ENCODE results near the gene CACNA1A. TPM values are rescaled to one million over a fixed set of nuclear protein-coding genes. Genes with fewer than 3 reads are reported as not detected.

The CACNA1A gene
- total and polyA plus RNA-seq, 3 experiments from 2014 or later: 0.20 to 0.42 TPM; not detected in 1

DNA sequence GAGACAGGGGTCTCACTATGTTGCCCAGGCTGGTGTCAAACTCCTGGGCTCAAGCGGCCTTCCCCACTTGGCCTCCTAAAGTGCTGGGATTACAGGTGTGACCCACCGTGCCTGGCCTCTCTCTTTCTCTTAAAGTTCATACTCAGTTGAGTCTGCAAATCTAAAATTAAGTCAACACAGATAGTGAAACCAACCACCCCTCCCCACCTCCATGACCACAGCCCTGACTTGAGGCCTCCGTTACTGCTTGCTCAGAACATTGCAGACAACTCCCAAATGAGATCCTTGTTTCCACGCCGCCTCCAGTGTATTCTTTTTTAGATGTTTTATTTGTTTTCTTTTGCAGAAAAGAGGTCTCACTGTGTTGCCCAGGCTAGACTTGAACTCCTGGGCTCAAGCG is 94.4 kb downstream of the CACNA1A start:
- Mint-ChIP-seq H3K27me3 (peaks cover 10 to 26% of the 10 kb centered on the region in 2 donors), H3K9me3 (peaks cover 0 to 7% (median 0%) of the 10 kb centered on the region in 5 donors), H3K27ac (no peak overlapping the region), H3K4me1 (no peaks in the 10 kb centered on the region), H3K36me3 (no peaks in the 10 kb centered on the region), H3K4me3 (no peak overlapping the region)
- Histone ChIP-seq H3K4me3 (ENCODE audit: low read length) (no peak overlapping the region), H3K4me1 (ENCODE audit: insufficient read depth, low read length) (no peaks in the 10 kb centered on the region), H3K27me3 (ENCODE audit: insufficient read depth, low read length, poor library complexity, severe bottlenecking) (no peaks in the 10 kb centered on the region), H3K27ac (ENCODE audit: low read depth, low read length) (no peak overlapping the region), H3K36me3 (ENCODE audit: insufficient read depth, low read length) (no peaks in the 10 kb centered on the region), H3K9me3 (ENCODE audit: low read length) (no peaks in the 10 kb centered on the region)
- POLR2A ChIA-PET: no interaction called here
- DNase-seq: no peak
- CTCF ChIA-PET: no interaction called here

DNA sequence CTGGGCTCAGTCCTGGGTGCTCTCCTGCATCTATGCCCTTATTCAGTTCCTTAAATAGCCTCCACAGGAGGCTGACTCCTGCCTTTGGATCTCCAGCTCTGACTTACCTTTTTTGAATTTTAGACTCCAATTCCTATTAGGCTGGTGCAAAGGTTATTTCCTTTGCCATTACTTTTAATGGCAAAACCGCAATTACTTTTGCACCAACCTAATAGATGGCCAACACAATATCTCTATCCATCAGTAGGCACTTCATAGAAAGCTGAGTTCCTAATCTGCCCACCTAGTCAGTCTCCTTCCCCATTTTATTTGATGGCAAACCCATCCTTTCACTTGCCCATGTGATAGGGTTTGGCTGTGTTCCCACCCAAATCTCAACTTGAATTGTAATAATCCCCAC is 95.3 kb downstream of the CACNA1A start:
- Mint-ChIP-seq H3K27me3 (peaks cover 10 to 25% of the 10 kb centered on the region in 2 donors), H3K27ac (no peak overlapping the region), H3K9me3 (peaks cover 0 to 7% (median 0%) of the 10 kb centered on the region in 5 donors), H3K36me3 (no peaks in the 10 kb centered on the region), H3K4me3 (no peak overlapping the region), H3K4me1 (no peaks in the 10 kb centered on the region)
- POLR2A ChIA-PET: no interaction called here
- H3K27ac ChIP-seq (ENCODE audit: low read depth, low read length): no peak overlapping the region
- no peaks in the 10 kb centered on the region for H3K9me3 ChIP-seq (ENCODE audit: low read length)
- CTCF ChIA-PET: no interaction called here
- no peaks in the 10 kb centered on the region for H3K4me1 ChIP-seq (ENCODE audit: insufficient read depth, low read length)
- no peak for DNase-seq
- no peaks in the 10 kb centered on the region for H3K27me3 ChIP-seq (ENCODE audit: insufficient read depth, low read length, poor library complexity, severe bottlenecking)
- H3K4me3 ChIP-seq (ENCODE audit: low read length): no peak overlapping the region
- no peaks in the 10 kb centered on the region for H3K36me3 ChIP-seq (ENCODE audit: insufficient read depth, low read length)

DNA sequence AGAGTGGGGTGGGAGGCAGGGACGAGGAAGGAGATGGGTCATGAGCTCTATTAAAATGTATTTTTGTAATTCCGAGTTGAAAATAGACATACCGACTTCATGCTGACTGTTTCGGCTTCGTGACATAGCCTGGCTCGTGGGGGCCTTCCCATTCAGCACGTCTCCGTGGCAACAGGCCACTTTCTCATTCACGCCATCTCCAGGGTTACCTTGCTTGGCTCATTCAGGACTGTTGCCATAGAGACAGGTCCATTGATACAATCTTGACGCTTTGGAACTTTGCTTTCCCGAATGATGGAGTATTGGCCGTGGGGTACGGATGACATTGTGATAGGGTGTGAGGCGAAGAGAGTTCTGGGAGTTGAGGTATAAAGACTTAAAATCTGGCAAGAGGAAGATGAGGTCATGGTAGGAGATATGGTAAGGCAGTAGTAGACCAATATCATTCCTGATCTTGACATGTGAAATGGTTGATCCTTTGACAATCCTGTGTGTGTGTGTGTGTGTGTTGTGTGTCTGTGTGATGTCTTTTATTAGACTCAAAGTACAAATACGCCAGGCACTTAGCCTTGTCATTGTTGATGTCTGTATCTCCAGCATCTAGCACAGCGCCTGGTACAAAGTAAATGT is 97.3 kb downstream of the CACNA1A start:
- Mint-ChIP-seq H3K27ac (no peak overlapping the region), H3K36me3 (no peaks in the 10 kb centered on the region), H3K4me3 (no peak overlapping the region), H3K27me3 (peaks cover 3 to 17% of the 10 kb centered on the region in 2 donors), H3K4me1 (no peaks in the 10 kb centered on the region), H3K9me3 (peaks cover 0 to 6% (median 0%) of the 10 kb centered on the region in 5 donors)
- POLR2A ChIA-PET: no interaction called here
- no peak overlapping the region for H3K4me3 ChIP-seq (ENCODE audit: low read length)
- no peak for DNase-seq
- no peaks in the 10 kb centered on the region for H3K36me3 ChIP-seq (ENCODE audit: insufficient read depth, low read length)
- H3K27ac ChIP-seq (ENCODE audit: low read depth, low read length): no peak overlapping the region
- CTCF ChIA-PET: no interaction called here
- no peaks in the 10 kb centered on the region for H3K9me3 ChIP-seq (ENCODE audit: low read length)
- no peaks in the 10 kb centered on the region for H3K4me1 ChIP-seq (ENCODE audit: insufficient read depth, low read length)
- no peaks in the 10 kb centered on the region for H3K27me3 ChIP-seq (ENCODE audit: insufficient read depth, low read length, poor library complexity, severe bottlenecking)

DNA sequence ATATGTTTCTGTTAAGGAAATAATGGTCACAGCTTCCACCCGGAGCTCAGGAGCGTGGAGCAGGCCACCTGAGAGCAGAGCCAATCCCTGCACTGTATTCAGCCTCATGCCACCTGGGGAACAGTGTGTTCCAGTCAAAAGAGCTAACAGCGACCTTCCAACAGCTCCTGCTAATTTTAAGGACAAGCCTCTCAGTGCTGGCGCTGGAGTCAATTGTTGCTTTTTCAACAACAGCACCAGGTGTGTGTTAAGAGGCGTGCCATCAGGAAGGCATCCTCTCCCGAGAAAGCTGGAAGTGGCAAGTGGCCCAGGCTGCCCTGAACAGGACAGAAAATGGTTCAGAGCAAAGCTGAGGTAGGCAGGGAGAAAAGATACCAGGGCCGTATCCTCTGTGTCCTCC is 102.0 kb downstream of the CACNA1A start:
- no peak for DNase-seq
- Mint-ChIP-seq H3K27ac (no peak overlapping the region), H3K4me1 (no peaks in the 10 kb centered on the region), H3K36me3 (no peaks in the 10 kb centered on the region), H3K9me3 (peaks cover 0 to 10% (median 4%) of the 10 kb centered on the region in 5 donors), H3K27me3 (peaks cover 15 to 25% of the 10 kb centered on the region in 2 donors), H3K4me3 (no peak overlapping the region)
- no peak overlapping the region for H3K4me3 ChIP-seq (ENCODE audit: low read length)
- ChIA-PET CTCF (no interaction called here), POLR2A (no interaction called here)
- peaks cover 4% of the 10 kb centered on the region for H3K27me3 ChIP-seq (ENCODE audit: insufficient read depth, low read length, poor library complexity, severe bottlenecking)
- H3K4me1 ChIP-seq (ENCODE audit: insufficient read depth, low read length): no peaks in the 10 kb centered on the region
- no peak overlapping the region for H3K27ac ChIP-seq (ENCODE audit: low read depth, low read length)
- peaks cover 8% of the 10 kb centered on the region for H3K9me3 ChIP-seq (ENCODE audit: low read length)
- no peaks in the 10 kb centered on the region for H3K36me3 ChIP-seq (ENCODE audit: insufficient read depth, low read length)

DNA sequence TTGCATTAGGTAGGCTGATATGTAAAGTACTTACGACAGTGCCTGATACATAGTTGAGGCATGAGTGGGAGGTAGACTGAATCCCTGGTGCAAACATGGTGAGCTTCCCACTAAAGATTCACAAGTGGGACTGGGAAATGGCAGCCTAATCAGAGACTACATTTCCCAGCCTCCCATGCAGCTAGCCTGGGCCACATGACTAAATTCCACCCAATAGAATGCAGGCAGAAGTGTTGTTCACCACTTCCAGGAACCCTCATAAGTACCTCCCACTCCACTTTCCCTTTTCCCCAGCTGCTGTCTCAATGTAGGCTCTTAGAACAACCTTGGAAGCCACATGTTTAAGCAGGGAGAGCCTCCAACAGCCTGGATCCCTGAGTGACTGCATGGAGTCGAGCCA is 104.9 kb downstream of the CACNA1A start:
- Histone ChIP-seq H3K36me3 (ENCODE audit: insufficient read depth, low read length) (no peaks in the 10 kb centered on the region), H3K4me3 (ENCODE audit: low read length) (no peak overlapping the region), H3K4me1 (ENCODE audit: insufficient read depth, low read length) (no peaks in the 10 kb centered on the region), H3K27me3 (ENCODE audit: insufficient read depth, low read length, poor library complexity, severe bottlenecking) (peaks cover 4% of the 10 kb centered on the region), H3K27ac (ENCODE audit: low read depth, low read length) (no peak overlapping the region), H3K9me3 (ENCODE audit: low read length) (peaks cover 8% of the 10 kb centered on the region)
- no peak overlapping the region for H3K27ac Mint-ChIP-seq
- peaks cover 0 to 5% (median 0%) of the 10 kb centered on the region in 3 donors for H3K4me1 Mint-ChIP-seq
- no peak overlapping the region for H3K4me3 Mint-ChIP-seq
- H3K36me3 Mint-ChIP-seq: no peaks in the 10 kb centered on the region
- ChIA-PET POLR2A (no interaction called here), CTCF (no interaction called here)
- no peak for DNase-seq
- peaks cover 17 to 43% of the 10 kb centered on the region in 2 donors for H3K27me3 Mint-ChIP-seq
- H3K9me3 Mint-ChIP-seq: peaks cover 2 to 12% (median 5%) of the 10 kb centered on the region in 5 donors

DNA sequence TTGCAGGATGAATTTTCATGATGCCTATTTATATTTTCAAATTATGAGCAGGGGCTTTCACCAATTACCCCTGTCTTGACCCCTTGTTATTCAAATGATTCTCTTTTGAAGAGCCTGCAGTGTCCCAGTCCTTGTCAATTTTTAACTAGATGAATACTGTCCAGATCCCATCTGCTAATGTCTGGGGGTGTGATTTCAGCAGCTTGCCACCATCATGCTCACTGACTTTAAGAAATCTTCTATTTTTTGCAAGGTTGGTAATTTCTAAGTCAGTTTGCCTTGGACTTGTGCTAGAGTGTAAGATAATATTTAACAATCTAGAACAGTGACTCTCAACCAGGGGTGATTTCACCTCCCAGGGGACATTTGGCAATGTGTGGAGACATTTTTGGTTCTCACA is 106.0 kb downstream of the CACNA1A start:
- CTCF ChIA-PET: no interaction called here
- Histone ChIP-seq H3K4me3 (ENCODE audit: low read length) (no peak overlapping the region), H3K4me1 (ENCODE audit: insufficient read depth, low read length) (no peaks in the 10 kb centered on the region), H3K27me3 (ENCODE audit: insufficient read depth, low read length, poor library complexity, severe bottlenecking) (peaks cover 4% of the 10 kb centered on the region), H3K36me3 (ENCODE audit: insufficient read depth, low read length) (no peaks in the 10 kb centered on the region), H3K9me3 (ENCODE audit: low read length) (peaks cover 8% of the 10 kb centered on the region), H3K27ac (ENCODE audit: low read depth, low read length) (no peak overlapping the region)
- peaks cover 2 to 12% (median 5%) of the 10 kb centered on the region in 5 donors for H3K9me3 Mint-ChIP-seq
- H3K36me3 Mint-ChIP-seq: no peaks in the 10 kb centered on the region
- H3K27me3 Mint-ChIP-seq: peaks cover 20 to 52% of the 10 kb centered on the region in 2 donors
- H3K4me3 Mint-ChIP-seq: no peak overlapping the region
- peaks cover 0 to 5% (median 0%) of the 10 kb centered on the region in 3 donors for H3K4me1 Mint-ChIP-seq
- POLR2A ChIA-PET: no interaction called here
- DNase-seq: no peak
- H3K27ac Mint-ChIP-seq: no peak overlapping the region

DNA sequence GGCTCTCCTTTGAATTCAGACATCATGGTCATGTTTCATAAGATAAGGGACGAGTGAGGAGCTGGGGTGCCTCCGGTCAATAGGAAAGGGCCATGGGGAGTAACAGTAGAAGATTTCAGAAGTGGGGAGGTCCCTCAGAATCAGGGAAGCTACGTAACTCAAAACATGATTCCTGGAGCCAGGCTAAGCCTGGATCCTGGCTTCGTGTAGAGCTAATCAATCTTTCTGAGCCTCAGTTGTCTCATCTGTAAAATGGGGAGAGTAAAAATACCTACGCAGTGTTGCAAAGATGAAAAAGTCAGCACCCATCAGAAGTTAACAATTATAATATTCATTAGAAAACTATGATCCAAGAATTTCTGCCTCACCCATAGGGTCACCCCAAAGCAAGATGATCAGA is 106.5 kb downstream of the CACNA1A start:
- Histone ChIP-seq H3K4me1 (ENCODE audit: insufficient read depth, low read length) (no peaks in the 10 kb centered on the region), H3K27ac (ENCODE audit: low read depth, low read length) (no peak overlapping the region), H3K9me3 (ENCODE audit: low read length) (peaks cover 8% of the 10 kb centered on the region), H3K36me3 (ENCODE audit: insufficient read depth, low read length) (no peaks in the 10 kb centered on the region), H3K27me3 (ENCODE audit: insufficient read depth, low read length, poor library complexity, severe bottlenecking) (peaks cover 4% of the 10 kb centered on the region), H3K4me3 (ENCODE audit: low read length) (no peak overlapping the region)
- CTCF ChIA-PET: no interaction called here
- POLR2A ChIA-PET: no interaction called here
- Mint-ChIP-seq H3K36me3 (no peaks in the 10 kb centered on the region), H3K27ac (no peak overlapping the region), H3K4me1 (peaks cover 0 to 5% (median 0%) of the 10 kb centered on the region in 3 donors), H3K4me3 (no peak overlapping the region), H3K27me3 (peaks cover 21 to 54% of the 10 kb centered on the region in 2 donors), H3K9me3 (peaks cover 2 to 12% (median 5%) of the 10 kb centered on the region in 5 donors)
- no peak for DNase-seq

DNA sequence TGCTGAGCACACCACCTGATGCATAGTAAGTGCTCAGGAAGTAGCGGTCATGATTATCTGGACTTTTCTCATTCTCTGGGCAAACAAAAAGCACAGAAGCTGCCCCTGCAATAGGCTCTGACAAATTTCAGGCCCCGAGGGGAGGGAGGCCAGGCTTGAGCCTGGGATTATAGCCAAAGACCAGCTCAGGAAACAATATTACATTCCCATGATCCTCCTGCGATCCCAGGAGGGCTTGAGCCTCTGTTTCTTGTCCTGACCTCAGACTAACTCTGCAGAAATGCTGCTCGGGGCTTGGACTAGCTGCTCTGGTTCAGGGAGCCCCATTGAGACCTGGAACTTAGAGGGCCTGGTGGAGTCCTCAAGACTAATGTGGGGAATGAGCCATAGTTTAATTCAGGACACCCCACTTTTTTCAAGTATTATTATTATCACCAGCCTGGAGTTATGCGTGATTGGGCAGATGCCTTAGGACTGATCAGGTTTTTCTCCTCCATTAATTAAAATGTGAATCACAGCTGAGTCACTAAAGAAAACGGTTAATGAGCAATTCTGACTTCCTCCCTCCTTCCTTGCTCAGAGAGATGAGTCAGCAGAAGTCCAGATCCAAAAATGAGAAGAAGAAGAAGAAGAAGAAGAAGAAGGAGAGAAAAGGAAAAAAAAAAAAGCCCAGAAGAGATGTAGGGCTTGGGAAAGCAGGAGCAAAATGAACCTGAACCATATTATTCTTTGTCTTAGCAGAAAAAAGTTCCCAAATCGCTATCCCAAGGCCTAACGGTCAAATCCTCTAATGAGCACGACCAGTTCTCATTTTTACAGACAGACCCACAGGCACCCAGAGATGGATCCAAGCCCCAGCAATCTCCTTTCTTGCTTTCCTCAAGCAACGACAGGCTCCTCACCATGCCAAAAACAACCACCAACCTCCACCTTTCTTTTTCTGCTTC is 107.2 kb downstream of the CACNA1A start:
- Histone ChIP-seq H3K27ac (ENCODE audit: low read depth, low read length) (no peak overlapping the region), H3K36me3 (ENCODE audit: insufficient read depth, low read length) (no peaks in the 10 kb centered on the region), H3K4me1 (ENCODE audit: insufficient read depth, low read length) (no peaks in the 10 kb centered on the region), H3K4me3 (ENCODE audit: low read length) (no peak overlapping the region), H3K27me3 (ENCODE audit: insufficient read depth, low read length, poor library complexity, severe bottlenecking) (peaks cover 4% of the 10 kb centered on the region), H3K9me3 (ENCODE audit: low read length) (peaks cover 8% of the 10 kb centered on the region)
- H3K4me3 Mint-ChIP-seq: no peak overlapping the region
- H3K4me1 Mint-ChIP-seq: peaks cover 0 to 5% (median 0%) of the 10 kb centered on the region in 3 donors
- peaks cover 25 to 60% of the 10 kb centered on the region in 2 donors for H3K27me3 Mint-ChIP-seq
- ChIA-PET POLR2A (no interaction called here), CTCF (no interaction called here)
- peaks cover 2 to 12% (median 5%) of the 10 kb centered on the region in 5 donors for H3K9me3 Mint-ChIP-seq
- DNase-seq: no peak
- peaks cover 0 to 2% (median 0%) of the 10 kb centered on the region in 3 donors for H3K36me3 Mint-ChIP-seq
- H3K27ac Mint-ChIP-seq: no peak overlapping the region
